Gastroesophageal sphincter (tissue), 3 donors: ENCODE measurements around the gene ATP23.

Experiments used
- CTCF ChIP-seq, 4 experiments: fragments of 200-600 bp in 2 of 4; fragments of 450-650 bp in 2 of 4; sonication (generic) in 1 of 4; IDR thresholded peaks; one replicate each; pipeline ENCODE4 v1.5.1; 2017 to 2019; ENCODE audit warnings: antibody characterized with exemption in 4 of 4, mild to moderate bottlenecking in 2 of 4, moderate library complexity in 2 of 4
- POLR2A ChIP-seq, 2 donors: fragments of 450-650 bp; IDR thresholded peaks; one replicate each; pipeline ENCODE4 v1.6.1; 2017; ENCODE audit warnings: antibody characterized with exemption in 2 of 2, mild to moderate bottlenecking in 2 of 2, moderate library complexity in 1 of 2
- POLR2AphosphoS5 ChIP-seq: sonication (generic); formaldehyde crosslinking; IDR thresholded peaks from one replicate; pipeline ENCODE4 v1.6.1; 2017; ENCODE audit warnings: antibody characterized with exemption

DNA sequence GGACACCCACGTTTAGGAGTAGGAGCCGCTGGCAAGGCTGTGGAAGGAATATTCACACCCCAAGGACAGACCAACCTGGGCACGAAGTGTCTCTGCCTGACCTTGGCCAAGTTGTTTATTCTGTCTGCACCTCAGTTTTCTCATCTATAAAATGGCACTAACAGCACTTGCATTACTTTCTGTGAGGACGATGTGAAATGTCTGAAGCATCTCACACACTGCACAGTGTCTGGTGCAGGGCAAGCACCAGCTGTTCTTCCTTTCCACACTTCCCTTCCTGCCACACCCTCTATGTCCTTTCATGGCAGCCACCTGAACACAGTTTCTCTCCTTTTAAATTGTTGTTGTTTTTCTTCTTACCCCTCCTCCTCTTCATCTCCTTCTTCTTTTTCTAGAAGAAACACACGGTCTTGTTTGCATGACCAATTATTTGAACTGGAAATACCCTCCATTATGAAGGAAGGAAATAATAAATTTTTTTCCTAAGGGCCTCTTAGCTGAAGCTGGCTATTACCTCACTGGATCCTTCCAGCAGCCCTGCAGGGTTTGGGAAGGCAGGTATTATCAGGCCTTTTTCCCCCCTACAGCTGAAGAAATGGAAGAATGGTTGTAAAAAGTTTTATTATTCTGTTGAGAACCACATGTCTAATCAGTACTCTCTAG lies 42.9 kb upstream of the ATP23 start:
- no peak for TF ChIP-seq CTCF (IDR thresholded peaks at IDR 0.05)
- TF ChIP-seq POLR2AphosphoS5, result no peak
- no peak for TF ChIP-seq POLR2A (IDR thresholded peaks at IDR 0.05)
